ENCODE measurements around the gene RAD51B. TPM values are rescaled to one million over a fixed set of nuclear protein-coding genes. Genes with fewer than 3 reads are reported as not detected.

Gene RAD51B
- total RNA-seq, 6 experiments from 2014 or later, result 2.7 to 5.8 (median 4.3) TPM

DNA sequence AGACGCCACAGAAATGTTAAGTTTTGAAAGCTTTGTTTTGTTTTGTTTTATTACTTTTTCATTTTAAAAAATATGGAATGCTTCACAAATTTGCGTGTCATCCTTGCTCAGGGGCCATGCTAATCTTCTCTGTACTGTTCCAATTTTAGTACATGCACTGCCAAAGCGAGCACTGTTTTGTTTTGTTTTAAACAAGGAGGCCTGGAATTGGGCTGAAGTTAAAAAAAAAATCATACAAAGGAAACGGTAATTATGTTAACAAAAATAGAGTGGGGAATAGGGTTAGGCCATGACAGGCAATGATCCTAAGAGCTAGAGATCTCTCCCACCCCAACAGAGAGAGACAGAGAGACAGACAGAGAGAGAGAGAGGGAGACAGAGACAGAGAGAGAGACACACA is 916.3 kb downstream of the RAD51B start:
- intact Hi-C loops (cut with DNase I), result no loop called here
- 63% methylated on average over 4 of the region's 4 CpGs for whole genome bisulfite sequencing (ENCODE audit: insufficient coverage, low coverage, low lambda C conversion rate, missing lambda C conversion rate)
- H3K27ac ChIP-seq, result no peak overlapping the region

DNA sequence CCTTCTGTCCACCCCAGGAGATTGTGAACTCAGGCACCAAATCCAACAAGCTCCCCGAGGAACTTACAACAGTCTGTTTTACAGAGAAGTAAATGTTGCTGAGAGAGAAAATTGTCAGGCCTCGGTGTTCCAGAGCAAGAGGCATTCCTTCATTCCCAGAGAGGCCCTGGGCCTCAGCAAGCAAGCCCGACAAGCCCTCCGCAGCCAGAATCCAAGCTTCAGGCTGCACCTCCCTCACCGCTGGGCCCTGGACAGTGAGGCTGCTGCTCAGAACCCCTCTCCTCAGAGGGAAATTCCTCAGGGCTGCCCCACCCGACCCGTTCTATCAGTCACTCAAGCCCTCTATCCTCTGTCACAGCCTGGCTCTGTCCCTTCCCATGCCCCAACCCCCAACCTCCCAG is 916.9 kb downstream of the RAD51B start:
- DNase-seq (no peak), ATAC-seq (no peak)
- intact Hi-C loops (cut with DNase I), result no loop called here
- Histone ChIP-seq H3K27ac (no peak overlapping the region), H3K4me3 (no peak overlapping the region), H3K9me3 (no peaks in the 10 kb centered on the region), H3K27me3 (no peaks in the 10 kb centered on the region), H3K36me3 (no peaks in the 10 kb centered on the region), H3K4me1 (peaks cover 0 to 10% (median 0%) of the 10 kb centered on the region in 4 donors)
- no peak for TF ChIP-seq POLR2A (IDR thresholded peaks at IDR 0.05)
- WGBS (ENCODE audit: insufficient coverage, low coverage, low lambda C conversion rate, missing lambda C conversion rate), result 43% methylated on average over 3 of the region's 7 CpGs

More for the DNA sequence above, 916.3 kb downstream of the RAD51B start:
- H3K9me3 ChIP-seq, result no peaks in the 10 kb centered on the region
- DNase-seq (no peak), ATAC-seq (no peak)
- no peak overlapping the region for H3K4me3 ChIP-seq
- H3K36me3 ChIP-seq, result no peaks in the 10 kb centered on the region
- no peak for TF ChIP-seq CTCF (IDR thresholded peaks at IDR 0.05)
- TF ChIP-seq POLR2A (IDR thresholded peaks at IDR 0.05), result no peak
- peaks cover 0 to 10% (median 0%) of the 10 kb centered on the region in 4 donors for H3K4me1 ChIP-seq
- H3K27me3 ChIP-seq, result no peaks in the 10 kb centered on the region

GRCh38 chr14:68737086-68737485 is 917.5 kb downstream of the RAD51B start:
- no peaks in the 10 kb centered on the region for H3K9me3 ChIP-seq
- TF ChIP-seq POLR2A (IDR thresholded peaks at IDR 0.05), result no peak
- TF ChIP-seq CTCF (IDR thresholded peaks at IDR 0.05), result no peak
- no peak for ATAC-seq

GRCh38 chr14:68738559-68738958 is 919.0 kb downstream of the RAD51B start:
- Histone ChIP-seq H3K4me1 (peaks cover 0 to 10% (median 0%) of the 10 kb centered on the region in 4 donors), H3K36me3 (no peaks in the 10 kb centered on the region), H3K9me3 (no peaks in the 10 kb centered on the region), H3K27me3 (no peaks in the 10 kb centered on the region), H3K4me3 (no peak overlapping the region), H3K27ac (no peak overlapping the region)
- DNase-seq (no peak), ATAC-seq (no peak)
- intact Hi-C loops (cut with DNase I), result no loop called here
- WGBS (ENCODE audit: insufficient coverage, low coverage, low lambda C conversion rate, missing lambda C conversion rate), result 92% methylated on average over 2 of the region's 4 CpGs
- TF ChIP-seq CTCF (IDR thresholded peaks at IDR 0.05), result no peak
- no peak for TF ChIP-seq POLR2A (IDR thresholded peaks at IDR 0.05)

More at GRCh38 chr14:68737086-68737485, 917.5 kb downstream of the RAD51B start:
- Histone ChIP-seq H3K27me3 (no peaks in the 10 kb centered on the region), H3K4me3 (no peak overlapping the region), H3K36me3 (no peaks in the 10 kb centered on the region), H3K27ac (no peak overlapping the region), H3K4me1 (peaks cover 0 to 10% (median 0%) of the 10 kb centered on the region in 4 donors)
- DNase-seq, result no peak
- no CpG with 5 or more reads among the region's 1 CpG for WGBS (ENCODE audit: insufficient coverage, low coverage, low lambda C conversion rate, missing lambda C conversion rate)
- intact Hi-C loops (cut with DNase I), result no loop called here

GRCh38 chr14:68739701-68740100 is 920.1 kb downstream of the RAD51B start:
- intact Hi-C loops (cut with DNase I), result no loop called here
- Histone ChIP-seq H3K9me3 (no peaks in the 10 kb centered on the region), H3K36me3 (no peaks in the 10 kb centered on the region), H3K27ac (no peak overlapping the region), H3K4me1 (peaks cover 0 to 4% (median 0%) of the 10 kb centered on the region in 4 donors), H3K4me3 (no peak overlapping the region), H3K27me3 (no peaks in the 10 kb centered on the region)
- TF ChIP-seq CTCF (IDR thresholded peaks at IDR 0.05) (no peak), POLR2A (IDR thresholded peaks at IDR 0.05) (no peak)
- ATAC-seq (no peak), DNase-seq (no peak)
- WGBS (ENCODE audit: insufficient coverage, low coverage, low lambda C conversion rate, missing lambda C conversion rate), result 100% methylated on average over 1 of the region's 7 CpGs
